Upper lobe of left lung (tissue), 6 donors: ENCODE measurements around the gene NT5C3A. TPM values are rescaled to one million over a fixed set of nuclear protein-coding genes. Genes with fewer than 3 reads are reported as not detected.
A peak's percentile ranks its signal among the peaks of the same experiment; 100 is the strongest.
"Not testable (repeated sequence)": the region's sequence is repeated elsewhere in the genome, so short reads cannot be mapped to it uniquely, and the experiment has no call there.

ENCODE experiments used
- ATAC-seq, 2 donors: fragments of 200-7000 bp; cut with Tn5 transposase; one replicate each; pipeline ENCODE4 v1.9.1; 2022; ENCODE audit warnings: mild to moderate bottlenecking in 2 of 2, moderate library complexity in 2 of 2; ENCODE audit not compliant: low FRiP score in 2 of 2
- DNase-seq, 2 donors: peaks; one replicate each; pipeline ENCODE4 v3.0.0-alpha.2; 2019 to 2020
- H3K27ac ChIP-seq, 4 donors: fragments of 200-600 bp; sonication (generic); one replicate each; pipeline ENCODE4 v1.5.1; 2016 to 2019
- H3K27me3 ChIP-seq, 4 donors: fragments of 200-600 bp; sonication (generic); one replicate each; pipeline ENCODE4 v1.5.1; 2017 to 2019
- H3K36me3 ChIP-seq, 4 donors: fragments of 200-600 bp; sonication (generic); one replicate each; pipeline ENCODE4 v1.5.1; 2016 to 2019
- H3K4me1 ChIP-seq, 4 donors: fragments of 200-600 bp; sonication (generic); one replicate each; pipeline ENCODE4 v1.5.1; 2018 to 2019
- H3K4me3 ChIP-seq, 4 donors: fragments of 200-600 bp; sonication (generic); one replicate each; pipeline ENCODE4 v1.5.1; 2017 to 2019; ENCODE audit warnings: mild to moderate bottlenecking in 2 of 4, moderate library complexity in 1 of 4
- H3K9me3 ChIP-seq, 4 donors: fragments of 200-600 bp; sonication (generic); one replicate each; pipeline ENCODE4 v1.5.1; 2018 to 2019
- POLR2AphosphoS5 ChIP-seq, 2 donors: sonication (generic); formaldehyde crosslinking; IDR thresholded peaks; one replicate each; pipeline ENCODE4 v1.5.1; 2017; ENCODE audit warnings: antibody characterized with exemption in 2 of 2
- WGBS, 2 donors: methylation state at CpG; one replicate each; pipeline ENCODE4 v1.1.5; 2017 to 2018; 5-methylcytosine and 5-hydroxymethylcytosine counted together
- total RNA-seq, 6 donors: library from RNA; depleted of rRNA in 4 of 6; stranded (reverse); fragments of >200 nt in 4 of 6; gene quantifications; one replicate each; pipeline versions ENCODE4 v1.1.0 to v1.2.1, GENCODE V29; 2016 to 2021
- donor health status: DM: no; HTN: no; CAD: no; lungs with moderate emphysema.
- donor health status: DM: no; HTN: yes; CAD: no; lungs with severe emphysema.

The NT5C3A gene
- total RNA-seq, 6 donors from 2014 or later: 18.4 to 52.3 (median 25.0) TPM

DNA sequence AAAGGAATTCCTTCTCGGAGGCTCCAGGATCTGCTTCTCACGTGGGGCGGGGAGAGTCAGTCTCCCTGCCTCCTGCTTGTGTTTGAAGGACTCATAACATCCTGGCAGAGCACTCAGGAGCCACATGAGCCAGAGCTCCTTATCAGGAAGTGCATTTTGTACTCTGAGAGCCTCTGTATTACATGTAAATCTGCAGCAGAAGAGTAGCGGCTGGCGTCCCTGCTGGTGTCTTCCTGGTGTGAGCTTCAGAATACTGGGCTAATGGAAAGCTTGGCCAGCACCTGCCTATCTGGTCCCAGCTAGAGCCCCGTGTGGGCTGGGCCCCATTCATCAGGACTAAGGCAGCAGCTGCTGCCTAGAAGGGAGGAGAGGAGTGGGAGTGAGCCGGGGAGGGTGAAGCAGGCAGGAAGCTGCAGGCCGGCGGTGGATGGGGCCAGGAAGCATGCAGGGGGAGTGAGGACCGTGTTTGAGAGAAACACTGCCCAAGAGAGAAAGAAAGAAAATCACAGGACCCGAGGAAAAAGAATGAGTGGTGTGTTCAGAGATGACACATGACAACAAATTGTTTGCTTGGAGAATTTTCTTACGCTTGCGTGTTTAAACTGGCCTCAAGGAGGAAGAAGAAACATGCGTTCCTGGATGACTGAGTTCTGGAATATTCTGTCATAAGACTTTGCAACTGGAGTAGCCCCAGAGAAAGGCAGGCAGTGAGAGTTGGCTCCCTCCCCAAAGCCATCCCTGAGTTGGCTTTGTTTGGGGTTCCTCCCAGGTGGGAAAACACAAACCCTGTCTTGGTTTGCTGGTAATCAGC lies 64.0 kb downstream of the NT5C3A start:
- H3K36me3 ChIP-seq, H3K9me3 ChIP-seq, H3K27me3 ChIP-seq: not testable (repeated sequence)
- H3K27ac ChIP-seq: peak overlapping the region; percentile 33 to 74 (median 58)
- ATAC-seq (peak; percentile 88 to 90), DNase-seq (peak in 1 of 2 donors; percentile 76)
- WGBS, 2 donors: 10 to 12% methylated on average over 10 to 14 of the region's 14 CpGs
- H3K4me3 ChIP-seq: peak overlapping the region in 3 of 4 donors; percentile 5 to 29 (median 29)
- peak in 1 of 2 donors; percentile 50 for TF ChIP-seq POLR2AphosphoS5 (IDR thresholded peaks at IDR 0.05)
- peaks cover 0 to 14% (median 11%) of the 10 kb centered on the region in 4 donors for H3K4me1 ChIP-seq

DNA sequence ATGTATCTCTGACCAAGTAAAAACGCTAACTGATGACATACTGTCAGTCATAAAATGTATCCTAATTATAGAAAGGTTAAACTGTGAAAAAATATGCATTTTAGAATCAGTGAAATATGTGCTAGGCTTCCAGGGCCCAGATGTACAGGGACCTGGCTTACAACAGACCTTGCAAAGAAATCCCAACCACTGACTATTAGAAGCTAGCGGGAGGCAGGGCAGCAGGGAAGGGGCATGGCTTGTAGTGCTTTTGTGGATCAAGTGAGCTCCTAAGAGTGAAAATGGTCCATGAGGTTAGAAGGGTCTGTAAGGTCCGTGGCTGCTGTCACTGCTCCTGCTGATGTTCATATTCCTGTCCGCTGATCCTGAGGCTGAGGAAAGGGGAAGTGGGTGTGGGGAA lies 64.6 kb downstream of the NT5C3A start:
- not testable (repeated sequence) for ATAC-seq, H3K36me3 ChIP-seq, DNase-seq, H3K27me3 ChIP-seq, H3K9me3 ChIP-seq
- 70 to 77% methylated on average over 2 of the region's 4 CpGs for WGBS, 2 donors
- peak overlapping the region; percentile 33 to 74 (median 58) for H3K27ac ChIP-seq
- peaks cover 0 to 14% (median 11%) of the 10 kb centered on the region in 4 donors for H3K4me1 ChIP-seq
- peak overlapping the region in 2 of 4 donors; percentile 29 for H3K4me3 ChIP-seq

DNA sequence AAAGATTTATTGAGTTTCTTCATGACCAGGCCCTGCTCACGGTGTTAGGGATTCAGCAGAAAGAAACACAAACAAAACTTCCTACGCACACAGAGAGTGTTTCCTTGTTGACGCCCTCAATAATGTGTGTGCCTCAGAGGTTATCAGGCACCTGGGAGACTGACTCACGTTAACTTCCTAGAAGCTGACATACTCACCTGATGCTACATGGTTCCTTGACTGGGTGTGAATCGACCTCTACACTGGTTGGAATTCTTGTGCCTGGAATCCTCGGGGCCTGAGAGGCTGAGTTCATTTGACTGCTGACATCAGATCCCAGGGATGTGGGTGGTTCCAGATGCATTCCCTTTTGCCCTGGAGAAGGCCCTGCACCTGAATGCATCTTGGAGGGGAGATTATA lies 69.8 kb downstream of the NT5C3A start:
- not testable (repeated sequence) for H3K36me3 ChIP-seq, H3K27ac ChIP-seq
- ATAC-seq: peak in 1 of 2 donors; percentile 39

DNA sequence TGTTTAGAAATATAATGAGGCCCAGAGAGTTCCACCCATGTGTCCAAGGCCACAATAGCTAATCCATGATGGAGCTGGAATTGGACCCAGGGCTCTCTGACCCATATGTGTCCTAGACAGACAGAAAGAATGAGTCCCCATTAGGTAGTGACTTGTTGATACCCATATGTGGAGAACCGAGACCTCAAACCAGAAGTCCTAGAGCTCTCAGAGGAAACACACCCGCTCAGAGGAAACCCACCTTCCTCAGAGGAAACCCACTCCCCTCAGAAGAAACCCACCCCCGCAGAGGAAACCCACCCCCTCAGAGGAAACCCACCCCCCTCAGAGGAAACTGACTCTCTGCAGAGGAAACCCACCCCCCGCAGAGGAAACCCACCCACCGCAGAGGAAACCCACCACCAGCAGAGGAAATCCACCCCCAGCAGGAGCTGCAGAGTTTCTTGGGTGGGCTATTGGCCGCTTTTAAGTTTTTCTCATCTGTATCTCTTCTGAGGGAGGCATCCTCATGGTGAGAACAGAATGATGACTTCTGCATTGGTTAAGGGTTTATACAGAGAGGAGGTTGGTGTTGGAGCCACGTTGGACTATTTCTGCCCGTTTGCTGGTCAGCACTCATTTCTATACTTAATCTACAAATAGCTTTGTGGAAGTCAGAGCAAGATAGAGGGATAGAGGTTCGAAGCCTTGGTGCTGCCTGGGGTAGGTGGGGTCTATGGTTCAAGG lies 70.4 kb downstream of the NT5C3A start:
- not testable (repeated sequence) for H3K9me3 ChIP-seq, H3K36me3 ChIP-seq, H3K27ac ChIP-seq, ATAC-seq, DNase-seq, H3K27me3 ChIP-seq, H3K4me3 ChIP-seq, H3K4me1 ChIP-seq
- 48 to 61% methylated on average over 3 to 9 of the region's 9 CpGs for WGBS, 2 donors

More for the DNA sequence above, 69.8 kb downstream of the NT5C3A start:
- not testable (repeated sequence) for DNase-seq, H3K27me3 ChIP-seq, H3K9me3 ChIP-seq, H3K4me1 ChIP-seq, H3K4me3 ChIP-seq
- 59 to 67% methylated on average over 1 to 6 of the region's 6 CpGs for WGBS, 2 donors

DNA sequence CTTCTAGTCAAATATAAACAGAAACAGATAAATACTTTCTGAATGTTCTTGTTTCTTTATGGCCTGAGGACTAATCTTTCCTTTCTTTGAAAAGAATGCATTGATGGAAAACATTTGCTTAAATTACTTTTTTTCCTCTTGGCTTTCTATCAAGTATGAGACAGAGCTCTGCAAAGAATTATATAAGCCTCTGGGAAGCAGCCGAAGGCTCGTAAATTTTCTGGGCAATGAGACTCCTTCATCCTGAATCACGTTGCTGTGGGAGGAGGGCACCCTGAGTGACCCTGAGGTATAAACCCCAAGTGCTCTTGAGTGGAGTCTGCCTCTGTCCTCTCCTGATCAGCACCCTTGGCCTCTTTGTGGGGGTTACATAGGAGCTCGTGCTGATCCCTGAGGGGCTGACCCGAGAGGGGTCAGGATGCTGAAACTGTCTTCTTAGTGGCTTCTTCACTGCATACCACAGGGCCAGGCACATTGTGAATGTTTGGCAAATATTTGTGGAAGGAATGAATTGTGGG lies 71.4 kb downstream of the NT5C3A start:
- peaks cover 3 to 12% (median 4%) of the 10 kb centered on the region in 4 donors for H3K36me3 ChIP-seq
- 50 to 60% methylated on average over 1 to 4 of the region's 5 CpGs for WGBS, 2 donors
- not testable (repeated sequence) for H3K4me1 ChIP-seq, H3K27me3 ChIP-seq, H3K4me3 ChIP-seq, DNase-seq, H3K9me3 ChIP-seq, H3K27ac ChIP-seq
- peak in 1 of 2 donors; percentile 62 for ATAC-seq

GRCh38 chr7:32988148-32988547 lies 74.4 kb downstream of the NT5C3A start:
- not testable (repeated sequence) for DNase-seq, H3K4me1 ChIP-seq, H3K4me3 ChIP-seq, H3K9me3 ChIP-seq, H3K27ac ChIP-seq, ATAC-seq, H3K27me3 ChIP-seq
- peaks cover 4 to 19% (median 5%) of the 10 kb centered on the region in 4 donors for H3K36me3 ChIP-seq
- WGBS, 2 donors: 42 to 66% methylated on average over 5 to 8 of the region's 8 CpGs

DNA sequence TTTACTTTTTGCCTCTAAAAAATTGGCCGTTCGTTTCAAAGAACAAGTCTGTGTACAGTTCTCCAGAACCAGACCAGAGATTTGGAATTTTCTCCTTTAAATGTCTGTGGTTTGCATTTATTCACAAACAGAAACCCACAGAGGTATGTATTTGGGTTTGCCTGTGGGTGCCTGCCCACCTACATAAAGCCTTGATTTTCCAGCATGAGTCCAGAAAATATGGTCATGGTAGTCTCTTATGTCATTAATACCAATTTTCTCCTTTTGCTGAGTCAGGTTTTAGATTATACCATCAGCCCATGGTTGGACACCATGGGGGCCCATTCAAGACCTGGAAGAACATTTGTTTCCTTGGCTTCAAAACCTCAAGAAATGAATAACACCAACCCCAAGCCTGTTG lies 82.7 kb downstream of the NT5C3A start:
- not testable (repeated sequence) for H3K4me1 ChIP-seq, H3K27me3 ChIP-seq, H3K9me3 ChIP-seq, ATAC-seq, DNase-seq, H3K4me3 ChIP-seq, H3K27ac ChIP-seq
- WGBS, 2 donors: no CpG with 5 or more reads among the region's 2 CpGs
- peaks cover 0 to 25% (median 1%) of the 10 kb centered on the region in 4 donors for H3K36me3 ChIP-seq

- not testable (repeated sequence) for H3K4me1 ChIP-seq, H3K27me3 ChIP-seq, DNase-seq, H3K9me3 ChIP-seq, H3K4me3 ChIP-seq, H3K27ac ChIP-seq
- WGBS, 2 donors: 89 to 92% methylated on average over 6 of the region's 6 CpGs
- peaks cover 0 to 24% (median 1%) of the 10 kb centered on the region in 4 donors for H3K36me3 ChIP-seq
- ATAC-seq: peak in 1 of 2 donors; percentile 94
Measured at GRCh38 chr7:32979246-32979645, 83.3 kb downstream of the NT5C3A start.

DNA sequence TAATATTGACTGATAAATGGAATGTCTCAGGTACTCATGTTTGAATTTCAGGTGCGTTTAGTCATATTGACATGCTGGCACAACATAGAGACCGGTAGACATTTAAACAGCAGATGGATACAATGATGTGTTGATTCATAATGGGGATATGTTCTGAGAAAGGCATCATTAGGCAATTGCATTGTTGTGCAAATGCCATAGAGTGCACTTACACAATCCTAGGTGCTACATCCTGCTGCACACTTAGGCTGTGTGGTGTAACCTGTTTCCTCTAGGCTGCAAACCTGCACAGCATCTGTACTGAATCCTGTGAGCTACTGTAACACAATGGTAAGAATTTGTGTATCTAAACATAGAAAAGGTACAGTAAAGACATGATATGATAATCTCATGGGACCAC lies 85.4 kb downstream of the NT5C3A start:
- not testable (repeated sequence) for H3K4me3 ChIP-seq, ATAC-seq
- WGBS, 2 donors: 89 to 90% methylated on average over 2 of the region's 2 CpGs

DNA sequence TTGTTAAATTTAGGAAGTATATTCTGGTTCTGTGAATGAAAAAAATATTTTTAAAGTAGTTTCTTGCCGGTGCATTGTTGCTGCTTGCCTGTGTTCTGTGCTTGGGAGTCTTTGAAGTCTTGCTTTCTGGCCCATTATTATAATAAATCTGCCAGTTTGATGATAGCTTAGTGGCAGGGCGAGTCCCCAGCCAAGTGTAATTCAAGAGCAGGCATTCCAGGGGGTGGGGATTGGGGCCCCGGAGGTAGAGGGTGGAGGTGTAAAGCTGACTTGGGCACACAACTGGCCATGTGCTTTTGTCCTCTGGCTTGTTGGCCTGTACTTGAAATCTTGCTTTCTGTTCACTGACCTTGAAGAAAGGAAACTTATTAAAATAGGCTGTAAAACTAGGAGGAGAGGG lies 90.6 kb downstream of the NT5C3A start:
- H3K9me3 ChIP-seq: not testable (repeated sequence)
- peak overlapping the region in 1 of 4 donors; percentile 23 for H3K27ac ChIP-seq

More for the DNA sequence above, 85.4 kb downstream of the NT5C3A start:
- H3K27me3 ChIP-seq, H3K4me1 ChIP-seq, H3K9me3 ChIP-seq, H3K27ac ChIP-seq: not testable (repeated sequence)
- peaks cover 0 to 24% (median 1%) of the 10 kb centered on the region in 4 donors for H3K36me3 ChIP-seq
- peak in 1 of 2 donors; percentile 24 for DNase-seq

GRCh38 chr7:32967268-32967582 lies 95.4 kb downstream of the NT5C3A start:
- H3K36me3 ChIP-seq, H3K27ac ChIP-seq, DNase-seq, H3K4me3 ChIP-seq, ATAC-seq, H3K27me3 ChIP-seq, H3K9me3 ChIP-seq: not testable (repeated sequence)
- WGBS, 2 donors: 53 to 59% methylated on average over 4 of the region's 4 CpGs
- H3K4me1 ChIP-seq: peaks cover 0 to 16% (median 4%) of the 10 kb centered on the region in 4 donors

More for the DNA sequence above, 90.6 kb downstream of the NT5C3A start:
- 28 to 43% methylated on average over 2 to 3 of the region's 3 CpGs for WGBS, 2 donors
- H3K27me3 ChIP-seq, H3K4me1 ChIP-seq, H3K4me3 ChIP-seq, DNase-seq, H3K36me3 ChIP-seq: not testable (repeated sequence)
- peak in 1 of 2 donors; percentile 38 for ATAC-seq

- not testable (repeated sequence) for H3K27me3 ChIP-seq, ATAC-seq, H3K4me3 ChIP-seq, DNase-seq, H3K36me3 ChIP-seq, H3K27ac ChIP-seq, H3K9me3 ChIP-seq
- WGBS, 2 donors: 56 to 68% methylated on average over 5 of the region's 5 CpGs
- peaks cover 0 to 16% (median 4%) of the 10 kb centered on the region in 4 donors for H3K4me1 ChIP-seq
Measured at GRCh38 chr7:32966489-32967267, 95.9 kb downstream of the NT5C3A start.
